Progenitor cell of endocrine pancreas (in vitro differentiated cells): ENCODE data around the gene SLC25A29. TPM values are rescaled to one million over a fixed set of nuclear protein-coding genes. Genes with fewer than 3 reads are reported as not detected.
A peak's percentile ranks its signal among the peaks of the same experiment; 100 is the strongest.

Experiments used
- DNase-seq: peaks from one replicate; pipeline ENCODE4 v3.0.0; 2021; ENCODE audit warnings: low spot score; ENCODE audit not compliant: unreplicated experiment
- H3K27ac Mint-ChIP-seq: 2 replicates; pipeline ENCODE4 v1.8.0; 2021; ENCODE audit warnings: mild to moderate bottlenecking, moderate library complexity, mixed read lengths
- H3K27me3 Mint-ChIP-seq: 2 replicates; pipeline ENCODE4 v1.8.0; 2021; ENCODE audit warnings: mixed read lengths
- H3K36me3 Mint-ChIP-seq: 2 replicates; pipeline ENCODE4 v1.8.0; 2022; ENCODE audit warnings: mixed read lengths; ENCODE audit not compliant: insufficient read depth
- H3K4me1 Mint-ChIP-seq: 2 replicates; pipeline ENCODE4 v1.8.0; 2021; ENCODE audit warnings: low read depth, mixed read lengths
- H3K4me3 Mint-ChIP-seq: 2 replicates; pipeline ENCODE4 v1.8.0; 2021; ENCODE audit warnings: low read depth, mild to moderate bottlenecking, moderate library complexity, mixed read lengths
- H3K9me3 Mint-ChIP-seq: 2 replicates; pipeline ENCODE4 v1.8.0; 2021; ENCODE audit warnings: low read depth, mixed read lengths
- CTCF ChIP-seq: fragments of 200-600 bp; sonication (generic); IDR thresholded peaks from one replicate; pipeline ENCODE4 v1.5.0; 2021; ENCODE audit warnings: antibody characterized with exemption, mild to moderate bottlenecking; ENCODE audit not compliant: unreplicated experiment
- total RNA-seq: library from RNA; stranded (reverse); gene quantifications from 2 replicates; pipeline ENCODE4 v1.2.1, GENCODE V29; 2021

SLC25A29 gene
- total RNA-seq, 1 donor from 2014 or later, result 236 TPM

GRCh38 chr14:100306998-100307765 is 938 bp upstream of the SLC25A29 start:
- H3K4me3 Mint-ChIP-seq, result peak overlapping the region; percentile 91
- TF ChIP-seq CTCF, result no peak
- DNase-seq, result peak; percentile 32
- H3K9me3 Mint-ChIP-seq, result no peaks in the 10 kb centered on the region
- peaks cover 32% of the 10 kb centered on the region for H3K4me1 Mint-ChIP-seq
- H3K27ac Mint-ChIP-seq, result peak overlapping the region; percentile 96
- no peaks in the 10 kb centered on the region for H3K27me3 Mint-ChIP-seq
- H3K36me3 Mint-ChIP-seq, result peaks cover 6% of the 10 kb centered on the region

- H3K4me1 Mint-ChIP-seq, result peaks cover 24% of the 10 kb centered on the region
- DNase-seq, result peak; percentile 23
- H3K27ac Mint-ChIP-seq, result peak overlapping the region; percentile 96
- H3K9me3 Mint-ChIP-seq, result no peaks in the 10 kb centered on the region
- no peaks in the 10 kb centered on the region for H3K27me3 Mint-ChIP-seq
- TF ChIP-seq CTCF, result no peak
- H3K36me3 Mint-ChIP-seq, result peaks cover 6% of the 10 kb centered on the region
- H3K4me3 Mint-ChIP-seq, result peak overlapping the region; percentile 86
These were observed 732 bp downstream of the SLC25A29 start for GRCh38 chr14:100305324-100306100.

GRCh38 chr14:100304825-100305323 is 1.4 kb downstream of the SLC25A29 start:
- Mint-ChIP-seq H3K4me1 (peaks cover 24% of the 10 kb centered on the region), H3K4me3 (peak overlapping the region; percentile 86), H3K36me3 (peaks cover 6% of the 10 kb centered on the region), H3K9me3 (no peaks in the 10 kb centered on the region), H3K27ac (peak overlapping the region; percentile 96), H3K27me3 (no peaks in the 10 kb centered on the region)
- DNase-seq, result peak; percentile 34
- no peak for TF ChIP-seq CTCF

GRCh38 chr14:100303925-100304324 is 2.3 kb downstream of the SLC25A29 start:
- DNase-seq, result no peak
- no peaks in the 10 kb centered on the region for H3K27me3 Mint-ChIP-seq
- no peak for TF ChIP-seq CTCF
- peaks cover 24% of the 10 kb centered on the region for H3K4me1 Mint-ChIP-seq
- no peaks in the 10 kb centered on the region for H3K9me3 Mint-ChIP-seq
- peaks cover 6% of the 10 kb centered on the region for H3K36me3 Mint-ChIP-seq
- no peak overlapping the region for H3K27ac Mint-ChIP-seq
- H3K4me3 Mint-ChIP-seq, result peak overlapping the region; percentile 86

GRCh38 chr14:100303179-100303578 is 3.1 kb downstream of the SLC25A29 start:
- Mint-ChIP-seq H3K4me1 (peaks cover 20% of the 10 kb centered on the region), H3K27me3 (no peaks in the 10 kb centered on the region), H3K4me3 (peak overlapping the region; percentile 45), H3K27ac (peak overlapping the region; percentile 41), H3K36me3 (peaks cover 8% of the 10 kb centered on the region), H3K9me3 (no peaks in the 10 kb centered on the region)
- no peak for DNase-seq
- peak; percentile 65 for TF ChIP-seq CTCF
